Cardiac muscle cell (in vitro differentiated cells and primary cell): ENCODE data around the gene MAPRE2. TPM values are rescaled to one million over a fixed set of nuclear protein-coding genes. Genes with fewer than 3 reads are reported as not detected.

Experiments
- DNase-seq, 2 donors: peaks; one replicate each; pipeline versions ENCODE4 v3.0.0 to v3.0.0-alpha.2; 2010 to 2017; ENCODE audit warnings: low read depth in 1 of 2, low spot score in 1 of 2
- H3K27ac ChIP-seq: fragments of 200-600 bp; sonication (generic); 2 replicates; pipeline ENCODE4 v1.5.1; 2016
- H3K27me3 ChIP-seq: fragments of 200-600 bp; sonication (generic); 2 replicates; pipeline ENCODE4 v1.6.0; 2016; ENCODE audit warnings: control low read depth
- H3K36me3 ChIP-seq: fragments of 200-600 bp; sonication (generic); 2 replicates; pipeline ENCODE4 v1.5.1; 2016; ENCODE audit warnings: control low read depth
- H3K4me1 ChIP-seq: fragments of 200-600 bp; sonication (generic); 2 replicates; pipeline ENCODE4 v1.8.1; 2017; ENCODE audit warnings: low read depth, mild to moderate bottlenecking, mixed run types
- H3K4me3 ChIP-seq: fragments of 200-600 bp; sonication (generic); 2 replicates; pipeline ENCODE4 v1.5.1; 2016; ENCODE audit warnings: mild to moderate bottlenecking
- H3K9me3 ChIP-seq: fragments of 200-600 bp; sonication (generic); 2 replicates; pipeline ENCODE4 v1.5.1; 2017; ENCODE audit warnings: low read depth, mild to moderate bottlenecking, control low read depth
- polyA plus RNA-seq: library from polyadenylated mRNA; unstranded; fragments of >200 nt; fragmentation: Nextera tagmentation; extraction: Ambion mirVana; gene quantifications from 2 replicates; pipeline ENCODE4 v1.2.1, GENCODE V29; 2016
- total RNA-seq: library from RNA; depleted of rRNA; stranded (reverse); fragments of >200 nt; gene quantifications from 2 replicates; pipeline ENCODE4 v1.2.3, GENCODE V29; 2016
- TF ChIP-seq, protein P1 (sequence below): IDR thresholded peaks from 2 replicates; pipeline ENCODE4 v1.5.1; 2012; ENCODE audit warnings: low read depth, mild to moderate bottlenecking, low read length

MAPRE2 gene
- total and polyA plus RNA-seq, 2 experiments from 2014 or later = 20.3 to 31.0 TPM

DNA sequence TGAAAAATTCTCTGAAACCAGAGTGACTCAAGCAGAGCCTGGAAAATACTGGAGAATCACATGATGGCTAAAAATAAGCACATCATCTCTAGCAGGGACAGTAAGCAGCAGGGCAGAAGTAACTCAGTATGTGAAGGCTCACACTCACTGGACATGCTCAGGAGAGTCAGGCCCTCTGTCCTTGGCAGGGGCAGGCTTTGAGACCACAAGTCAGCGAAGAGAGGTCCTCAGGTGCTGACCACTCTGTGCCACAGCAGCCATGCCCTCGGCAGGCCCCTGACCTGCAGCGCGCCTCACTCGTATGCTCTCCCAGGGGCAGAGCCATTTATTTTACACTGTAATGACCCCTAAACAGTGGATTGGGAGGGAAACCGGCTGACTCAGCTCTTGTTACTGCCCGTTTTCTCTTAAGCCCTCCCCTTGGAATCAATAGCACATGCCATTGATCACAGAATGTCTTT is 76.8 kb downstream of the MAPRE2 start:
- Histone ChIP-seq H3K9me3 (no peaks in the 10 kb centered on the region), H3K4me3 (no peak overlapping the region), H3K4me1 (peaks cover 16% of the 10 kb centered on the region), H3K36me3 (no peaks in the 10 kb centered on the region), H3K27ac (peak overlapping the region; percentile 86), H3K27me3 (no peaks in the 10 kb centered on the region)
- TF ChIP-seq, protein P1, sequence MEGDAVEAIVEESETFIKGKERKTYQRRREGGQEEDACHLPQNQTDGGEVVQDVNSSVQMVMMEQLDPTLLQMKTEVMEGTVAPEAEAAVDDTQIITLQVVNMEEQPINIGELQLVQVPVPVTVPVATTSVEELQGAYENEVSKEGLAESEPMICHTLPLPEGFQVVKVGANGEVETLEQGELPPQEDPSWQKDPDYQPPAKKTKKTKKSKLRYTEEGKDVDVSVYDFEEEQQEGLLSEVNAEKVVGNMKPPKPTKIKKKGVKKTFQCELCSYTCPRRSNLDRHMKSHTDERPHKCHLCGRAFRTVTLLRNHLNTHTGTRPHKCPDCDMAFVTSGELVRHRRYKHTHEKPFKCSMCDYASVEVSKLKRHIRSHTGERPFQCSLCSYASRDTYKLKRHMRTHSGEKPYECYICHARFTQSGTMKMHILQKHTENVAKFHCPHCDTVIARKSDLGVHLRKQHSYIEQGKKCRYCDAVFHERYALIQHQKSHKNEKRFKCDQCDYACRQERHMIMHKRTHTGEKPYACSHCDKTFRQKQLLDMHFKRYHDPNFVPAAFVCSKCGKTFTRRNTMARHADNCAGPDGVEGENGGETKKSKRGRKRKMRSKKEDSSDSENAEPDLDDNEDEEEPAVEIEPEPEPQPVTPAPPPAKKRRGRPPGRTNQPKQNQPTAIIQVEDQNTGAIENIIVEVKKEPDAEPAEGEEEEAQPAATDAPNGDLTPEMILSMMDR = no peak
- DNase-seq = peak; percentile 52 to 66

DNA sequence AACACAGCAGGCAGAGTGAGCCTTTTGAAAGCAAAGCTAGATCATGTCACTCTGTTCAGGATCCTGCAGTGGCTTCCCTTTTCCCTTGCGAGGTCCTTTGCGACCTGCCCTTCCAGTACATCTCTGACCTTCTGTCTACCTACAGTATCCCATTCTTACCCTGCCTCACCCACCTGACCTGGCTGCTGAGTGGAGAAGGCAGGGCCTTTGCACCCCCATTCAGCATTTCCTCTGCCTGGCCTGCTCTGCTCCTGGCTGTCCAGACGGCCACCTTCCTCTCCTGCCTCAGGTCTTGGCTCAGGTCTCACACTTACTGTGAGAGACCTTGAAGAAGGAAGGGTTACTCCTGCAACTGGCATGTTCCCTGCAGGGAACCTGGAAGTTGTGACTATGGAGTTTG is 77.4 kb downstream of the MAPRE2 start:
- Histone ChIP-seq H3K4me3 (no peak overlapping the region), H3K27ac (peak overlapping the region; percentile 86), H3K36me3 (no peaks in the 10 kb centered on the region), H3K4me1 (peaks cover 16% of the 10 kb centered on the region), H3K9me3 (no peaks in the 10 kb centered on the region), H3K27me3 (no peaks in the 10 kb centered on the region)
- DNase-seq = no peak
- TF ChIP-seq, protein P1 = no peak

DNA sequence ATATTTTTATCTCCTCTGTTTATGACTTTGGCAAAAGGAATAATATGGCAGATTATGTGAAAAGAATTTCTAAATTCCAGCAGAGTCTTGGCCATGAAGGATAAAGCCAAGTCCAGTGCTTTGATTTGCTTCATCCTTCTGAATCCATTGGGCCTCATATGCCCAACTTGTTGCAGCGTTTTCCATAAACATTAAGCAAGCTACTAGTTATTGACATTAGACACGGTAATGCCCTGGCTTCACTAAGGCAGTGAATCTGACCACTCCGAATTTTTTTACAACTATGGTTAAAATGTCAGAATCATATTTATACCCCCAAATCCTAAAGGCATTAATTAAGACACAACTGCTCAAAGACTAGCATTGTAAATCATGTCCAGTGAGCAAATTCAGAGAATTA is 79.8 kb downstream of the MAPRE2 start:
- peaks cover 16% of the 10 kb centered on the region for H3K4me1 ChIP-seq
- DNase-seq = no peak
- H3K27me3 ChIP-seq = no peaks in the 10 kb centered on the region
- TF ChIP-seq, protein P1 = no peak
- H3K27ac ChIP-seq = no peak overlapping the region
- H3K9me3 ChIP-seq = no peaks in the 10 kb centered on the region
- H3K4me3 ChIP-seq = no peak overlapping the region
- no peaks in the 10 kb centered on the region for H3K36me3 ChIP-seq

DNA sequence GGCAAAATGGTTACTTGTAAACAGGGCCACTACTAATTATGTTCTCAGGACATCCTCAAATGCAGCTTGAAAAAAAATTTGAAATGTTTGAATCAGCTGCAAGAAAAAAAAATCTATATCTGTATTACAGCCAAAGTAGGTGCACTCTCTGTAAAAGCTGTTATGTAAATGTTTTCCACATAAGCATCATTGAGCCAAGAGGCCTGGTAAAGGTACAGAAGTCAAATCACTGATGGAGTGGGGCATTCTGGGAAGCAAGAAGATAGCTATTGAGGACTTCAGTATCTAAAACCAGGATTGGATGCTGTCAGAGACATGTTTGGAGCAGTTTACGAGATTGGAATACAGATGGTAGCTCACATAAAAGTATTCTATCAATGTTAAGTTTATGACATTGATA is 80.3 kb downstream of the MAPRE2 start:
- DNase-seq = no peak
- Histone ChIP-seq H3K27me3 (no peaks in the 10 kb centered on the region), H3K27ac (no peak overlapping the region), H3K4me1 (peaks cover 16% of the 10 kb centered on the region), H3K36me3 (no peaks in the 10 kb centered on the region), H3K4me3 (no peak overlapping the region), H3K9me3 (no peaks in the 10 kb centered on the region)
- TF ChIP-seq, protein P1 = no peak

DNA sequence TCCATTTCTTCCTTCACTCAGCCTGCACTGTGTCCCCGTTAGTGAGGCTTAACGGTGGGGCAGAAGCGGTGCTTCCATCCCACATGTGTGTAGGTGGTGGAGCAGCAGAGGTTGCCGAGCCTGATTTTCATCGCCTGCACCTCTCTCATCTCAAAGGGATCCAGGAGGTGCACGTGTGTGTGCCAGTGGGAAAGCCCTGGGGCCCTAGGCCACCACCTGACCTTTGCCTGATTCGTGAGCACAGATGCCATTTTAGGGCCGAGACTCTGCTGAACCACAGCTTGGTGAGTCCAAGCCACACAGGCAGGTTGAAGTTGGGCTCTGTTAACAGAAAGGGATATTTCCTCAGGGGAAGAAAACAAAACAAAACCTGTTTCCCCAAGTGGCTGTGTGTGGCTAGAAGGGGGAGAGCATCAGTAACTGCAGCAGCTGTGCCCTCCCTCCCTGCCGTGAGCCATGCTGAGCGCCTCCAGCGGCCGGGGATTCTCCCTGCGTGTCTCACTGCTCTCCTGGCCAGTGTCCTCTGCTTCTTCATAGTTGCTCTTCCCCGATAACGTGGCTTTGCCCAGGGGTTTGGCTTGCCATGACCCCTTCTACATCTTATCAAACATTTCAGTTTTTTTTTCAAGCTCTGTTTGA is 81.5 kb downstream of the MAPRE2 start:
- no peak overlapping the region for H3K4me3 ChIP-seq
- peaks cover 10% of the 10 kb centered on the region for H3K4me1 ChIP-seq
- H3K9me3 ChIP-seq = no peaks in the 10 kb centered on the region
- TF ChIP-seq, protein P1 = peak; percentile 15
- peak in 1 of 2 donors; percentile 27 for DNase-seq
- H3K27me3 ChIP-seq = no peaks in the 10 kb centered on the region
- H3K36me3 ChIP-seq = no peaks in the 10 kb centered on the region
- no peak overlapping the region for H3K27ac ChIP-seq
